ENCODE data around the gene DHFR.

DNA sequence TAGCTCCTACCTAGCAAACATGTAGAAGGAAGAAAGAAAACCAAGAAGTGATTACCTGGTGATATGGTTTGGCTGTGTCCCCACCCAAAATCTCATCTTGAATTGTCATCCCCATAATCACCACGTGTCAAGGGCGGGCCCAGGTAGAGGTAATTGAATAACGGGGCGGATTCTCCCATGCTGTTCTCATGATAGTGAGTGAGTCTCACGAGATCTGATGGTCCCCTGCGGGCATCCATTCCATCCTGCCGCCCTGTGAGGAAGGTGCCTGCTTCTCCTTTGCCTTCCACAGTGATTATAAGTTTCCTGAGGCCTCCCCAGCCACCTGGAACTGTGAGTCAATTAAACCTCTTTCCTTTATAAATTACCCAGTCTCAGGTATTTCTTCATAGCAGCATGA is 57.3 kb downstream of the DHFR start:
- TF ChIP-seq, protein P1, sequence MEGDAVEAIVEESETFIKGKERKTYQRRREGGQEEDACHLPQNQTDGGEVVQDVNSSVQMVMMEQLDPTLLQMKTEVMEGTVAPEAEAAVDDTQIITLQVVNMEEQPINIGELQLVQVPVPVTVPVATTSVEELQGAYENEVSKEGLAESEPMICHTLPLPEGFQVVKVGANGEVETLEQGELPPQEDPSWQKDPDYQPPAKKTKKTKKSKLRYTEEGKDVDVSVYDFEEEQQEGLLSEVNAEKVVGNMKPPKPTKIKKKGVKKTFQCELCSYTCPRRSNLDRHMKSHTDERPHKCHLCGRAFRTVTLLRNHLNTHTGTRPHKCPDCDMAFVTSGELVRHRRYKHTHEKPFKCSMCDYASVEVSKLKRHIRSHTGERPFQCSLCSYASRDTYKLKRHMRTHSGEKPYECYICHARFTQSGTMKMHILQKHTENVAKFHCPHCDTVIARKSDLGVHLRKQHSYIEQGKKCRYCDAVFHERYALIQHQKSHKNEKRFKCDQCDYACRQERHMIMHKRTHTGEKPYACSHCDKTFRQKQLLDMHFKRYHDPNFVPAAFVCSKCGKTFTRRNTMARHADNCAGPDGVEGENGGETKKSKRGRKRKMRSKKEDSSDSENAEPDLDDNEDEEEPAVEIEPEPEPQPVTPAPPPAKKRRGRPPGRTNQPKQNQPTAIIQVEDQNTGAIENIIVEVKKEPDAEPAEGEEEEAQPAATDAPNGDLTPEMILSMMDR (IDR thresholded peaks at IDR 0.05; ENCODE audit: borderline replicate concordance, extremely low read depth, low read length, poor library complexity, severe bottlenecking), result no peak
- TF ChIP-seq EZH2 (IDR thresholded peaks at IDR 0.05; ENCODE audit: borderline replicate concordance, low read depth, low read length, severe bottlenecking), result no peak
